K562 (cell line): Measurements from ENCODE around the gene PIP4K2A. TPM values are rescaled to one million over a fixed set of nuclear protein-coding genes. Genes with fewer than 3 reads are reported as not detected.
A peak's percentile ranks its signal among the peaks of the same experiment; 100 is the strongest.

ENCODE experiments used
- DACH1 ChIP-seq: fragments of 450-650 bp; IDR thresholded peaks from 2 replicates; pipeline ENCODE4 v1.6.1; 2018; ENCODE audit not compliant: partially characterized antibody
- EP400 ChIP-seq: fragments of 450-650 bp; IDR thresholded peaks from 2 replicates; pipeline ENCODE4 v1.6.1; 2017; ENCODE audit warnings: antibody characterized with exemption, mild to moderate bottlenecking, moderate library complexity
- NFRKB ChIP-seq: fragments of 450-650 bp; IDR thresholded peaks from 2 replicates; pipeline ENCODE4 v1.6.1; 2016; ENCODE audit warnings: low read depth
- RBM39 ChIP-seq: fragments of 200-400 bp; formaldehyde crosslinking; optimal IDR thresholded peaks from 2 replicates; pipeline ENCODE3; 2018; ENCODE audit warnings: low read depth, low read length
- SIN3B ChIP-seq: fragments of 450-650 bp; IDR thresholded peaks from 2 replicates; pipeline ENCODE4 v1.6.1; 2017; ENCODE audit warnings: low read depth, mild to moderate bottlenecking, moderate library complexity
- STAT5A ChIP-seq: IDR thresholded peaks from 2 replicates; pipeline ENCODE4 v1.6.1; 2012; ENCODE audit warnings: low read length, inconsistent platforms, borderline replicate concordance
- STAT5B ChIP-seq: fragments of 250-450 bp; sonication (Bioruptor Pico); IDR thresholded peaks from 2 replicates; pipeline ENCODE4 v1.8.0; 2021; ENCODE audit warnings: mild to moderate bottlenecking, inconsistent platforms
- TEAD4 ChIP-seq, 2 experiments: sonication (generic) in 1 of 2; formaldehyde crosslinking in 1 of 2; IDR thresholded peaks; 2 replicates each; pipeline versions ENCODE4 v1.6.1 to v1.8.0; 2012 to 2022; ENCODE audit warnings: borderline replicate concordance in 1 of 2, inconsistent platforms in 1 of 2, low read length in 1 of 2, mild to moderate bottlenecking in 1 of 2, missing genetic modification reagents in 1 of 2
- TSC22D4 ChIP-seq: fragments of 450-650 bp; IDR thresholded peaks from 2 replicates; pipeline ENCODE4 v1.6.1; 2016; ENCODE audit warnings: missing genetic modification characterization, missing biosample characterization, control low read depth
- TSHZ1 ChIP-seq: fragments of 250-450 bp; sonication (Bioruptor Pico); IDR thresholded peaks from 2 replicates; pipeline ENCODE4 v1.4.0; 2020; ENCODE audit warnings: mild to moderate bottlenecking, moderate library complexity
- ZFP1 ChIP-seq: fragments of 450-650 bp; formaldehyde crosslinking; IDR thresholded peaks from 2 replicates; pipeline ENCODE4 v1.4.0; 2020; ENCODE audit warnings: mild to moderate bottlenecking, mixed read lengths
- ZNF197 ChIP-seq: fragments of 200-800 bp; sonication (Bioruptor generic); IDR thresholded peaks from 2 replicates; pipeline ENCODE4 v1.6.1; 2016; ENCODE audit warnings: low read depth, missing genetic modification characterization, missing compliant biosample characterization
- ZNF239 ChIP-seq: fragments of 250-450 bp; sonication (Bioruptor Pico); IDR thresholded peaks from 2 replicates; pipeline ENCODE4 v1.4.0; 2020; ENCODE audit warnings: mild to moderate bottlenecking
- ZNF436 ChIP-seq: fragments of 250-450, 450-650 bp; sonication (Bioruptor Pico); formaldehyde crosslinking; IDR thresholded peaks from 2 replicates; pipeline ENCODE4 v1.7.0; 2020; ENCODE audit warnings: mild to moderate bottlenecking
- ZNF644 ChIP-seq: fragments of 200-800 bp; sonication (Bioruptor generic); IDR thresholded peaks from 2 replicates; pipeline ENCODE4 v1.6.1; 2016; ENCODE audit warnings: low read depth, missing genetic modification characterization, missing compliant biosample characterization
- polyA plus RNA-seq, 8 experiments: library from polyadenylated mRNA; depleted of rRNA in 4 of 8; stranded (reverse) in 5 of 8; unstranded in 3 of 8; fragments of >200 nt; fragmentation: Nextera tagmentation in 2 of 8; fragmentation: Illumina TruSeq in 1 of 8; extraction: Ambion mirVana in 2 of 8; extraction: Trizol in 1 of 8; gene quantifications; 2 replicates each; pipeline versions ENCODE4 v1.2.1 to v1.2.3, GENCODE V29; 2011 to 2014; ENCODE audit warnings: inconsistent platforms in 1 of 8, missing spikeins in 1 of 8
- total RNA-seq, 7 experiments: library from RNA; depleted of rRNA in 6 of 7; stranded (reverse); fragments of >200 nt in 6 of 7; fragmentation: Illumina TruSeq in 2 of 7; extraction: Trizol in 2 of 7; gene quantifications; 2 replicates each; pipeline versions ENCODE4 v1.2.1 to v1.2.3, GENCODE V29; 2011 to 2021; ENCODE audit warnings: low replicate concordance in 1 of 7
- TF ChIP-seq, protein P1 (sequence below): fragments of 150-350 bp; IDR thresholded peaks from 2 replicates; pipeline ENCODE4 v1.6.1; 2014; ENCODE audit warnings: low read depth, mild to moderate bottlenecking, low read length, borderline replicate concordance
- TF ChIP-seq, protein P2 (sequence below): fragments of 250-450 bp; sonication (Bioruptor Pico); IDR thresholded peaks from 2 replicates; pipeline ENCODE4 v1.8.0; 2021; ENCODE audit warnings: moderate library complexity, mild to moderate bottlenecking, inconsistent platforms

The PIP4K2A gene
- total and polyA plus RNA-seq, 9 of the 15 experiments (the other 6 are each of a cell fraction or from before 2014, with no cell fraction given), result 35.6 to 117 (median 71.9) TPM

DNA sequence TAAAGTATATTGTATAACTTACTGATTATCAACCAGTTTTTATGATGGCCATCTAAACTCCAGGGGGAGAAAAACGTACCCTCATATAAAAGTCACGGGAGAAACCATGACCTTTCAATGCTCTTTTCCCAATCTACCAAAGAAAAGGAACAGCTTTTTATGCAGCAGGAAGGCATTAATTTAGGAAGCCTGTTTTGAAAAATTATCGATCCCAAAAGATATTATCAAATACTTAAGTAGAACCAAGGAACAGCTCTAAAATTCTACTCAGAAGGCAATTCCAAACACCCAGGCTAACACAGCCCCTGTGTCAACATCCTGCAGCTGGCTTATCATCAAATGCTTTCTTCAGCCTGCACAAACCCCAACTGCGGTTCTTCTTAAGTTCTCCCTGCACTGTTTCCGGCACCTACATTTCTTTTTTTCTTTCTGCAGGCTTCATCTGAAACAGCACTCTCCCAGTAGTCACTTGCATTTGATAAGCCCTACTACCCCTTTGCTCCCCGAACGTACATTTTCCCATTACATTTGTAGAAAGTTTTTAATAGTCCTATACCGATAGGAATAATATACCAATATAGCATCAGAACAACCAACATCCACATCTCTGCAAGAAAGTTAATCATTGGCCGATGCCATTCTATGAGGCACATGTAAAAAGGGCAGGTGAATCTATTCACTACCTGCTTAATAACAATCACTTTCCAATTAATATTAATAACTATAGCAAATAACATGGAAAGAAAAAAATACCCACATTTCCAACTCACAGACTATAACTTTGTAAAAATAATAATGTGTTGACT lies 47.9 kb downstream of the PIP4K2A start (continued):
- TF ChIP-seq, protein P1, sequence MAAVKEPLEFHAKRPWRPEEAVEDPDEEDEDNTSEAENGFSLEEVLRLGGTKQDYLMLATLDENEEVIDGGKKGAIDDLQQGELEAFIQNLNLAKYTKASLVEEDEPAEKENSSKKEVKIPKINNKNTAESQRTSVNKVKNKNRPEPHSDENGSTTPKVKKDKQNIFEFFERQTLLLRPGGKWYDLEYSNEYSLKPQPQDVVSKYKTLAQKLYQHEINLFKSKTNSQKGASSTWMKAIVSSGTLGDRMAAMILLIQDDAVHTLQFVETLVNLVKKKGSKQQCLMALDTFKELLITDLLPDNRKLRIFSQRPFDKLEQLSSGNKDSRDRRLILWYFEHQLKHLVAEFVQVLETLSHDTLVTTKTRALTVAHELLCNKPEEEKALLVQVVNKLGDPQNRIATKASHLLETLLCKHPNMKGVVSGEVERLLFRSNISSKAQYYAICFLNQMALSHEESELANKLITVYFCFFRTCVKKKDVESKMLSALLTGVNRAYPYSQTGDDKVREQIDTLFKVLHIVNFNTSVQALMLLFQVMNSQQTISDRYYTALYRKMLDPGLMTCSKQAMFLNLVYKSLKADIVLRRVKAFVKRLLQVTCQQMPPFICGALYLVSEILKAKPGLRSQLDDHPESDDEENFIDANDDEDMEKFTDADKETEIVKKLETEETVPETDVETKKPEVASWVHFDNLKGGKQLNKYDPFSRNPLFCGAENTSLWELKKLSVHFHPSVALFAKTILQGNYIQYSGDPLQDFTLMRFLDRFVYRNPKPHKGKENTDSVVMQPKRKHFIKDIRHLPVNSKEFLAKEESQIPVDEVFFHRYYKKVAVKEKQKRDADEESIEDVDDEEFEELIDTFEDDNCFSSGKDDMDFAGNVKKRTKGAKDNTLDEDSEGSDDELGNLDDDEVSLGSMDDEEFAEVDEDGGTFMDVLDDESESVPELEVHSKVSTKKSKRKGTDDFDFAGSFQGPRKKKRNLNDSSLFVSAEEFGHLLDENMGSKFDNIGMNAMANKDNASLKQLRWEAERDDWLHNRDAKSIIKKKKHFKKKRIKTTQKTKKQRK, result no peak
- no peak for TF ChIP-seq TSC22D4 (tag)
- no peak for TF ChIP-seq TSHZ1 (CRISPR knock-in tag)
- TF ChIP-seq ZNF197 (CRISPR knock-in tag), result no peak
- TF ChIP-seq DACH1, result peak; percentile 12
- TF ChIP-seq NFRKB, result no peak
- TF ChIP-seq ZFP1, result no peak
- no peak for TF ChIP-seq RBM39
- no peak for TF ChIP-seq EP400
- no peak for TF ChIP-seq ZNF644
- no peak for TF ChIP-seq STAT5A
- no peak for TF ChIP-seq ZNF239 (CRISPR knock-in tag)
- no peak for TF ChIP-seq ZNF436
- TF ChIP-seq, protein P2, sequence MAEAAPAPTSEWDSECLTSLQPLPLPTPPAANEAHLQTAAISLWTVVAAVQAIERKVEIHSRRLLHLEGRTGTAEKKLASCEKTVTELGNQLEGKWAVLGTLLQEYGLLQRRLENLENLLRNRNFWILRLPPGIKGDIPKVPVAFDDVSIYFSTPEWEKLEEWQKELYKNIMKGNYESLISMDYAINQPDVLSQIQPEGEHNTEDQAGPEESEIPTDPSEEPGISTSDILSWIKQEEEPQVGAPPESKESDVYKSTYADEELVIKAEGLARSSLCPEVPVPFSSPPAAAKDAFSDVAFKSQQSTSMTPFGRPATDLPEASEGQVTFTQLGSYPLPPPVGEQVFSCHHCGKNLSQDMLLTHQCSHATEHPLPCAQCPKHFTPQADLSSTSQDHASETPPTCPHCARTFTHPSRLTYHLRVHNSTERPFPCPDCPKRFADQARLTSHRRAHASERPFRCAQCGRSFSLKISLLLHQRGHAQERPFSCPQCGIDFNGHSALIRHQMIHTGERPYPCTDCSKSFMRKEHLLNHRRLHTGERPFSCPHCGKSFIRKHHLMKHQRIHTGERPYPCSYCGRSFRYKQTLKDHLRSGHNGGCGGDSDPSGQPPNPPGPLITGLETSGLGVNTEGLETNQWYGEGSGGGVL, result no peak
- TF ChIP-seq TEAD4 (IDR thresholded peaks at IDR 0.05; ENCODE audit: low read length), result peak; percentile 68
- no peak for TF ChIP-seq TEAD4 (CRISPR knock-in tag; IDR thresholded peaks at IDR 0.05; ENCODE audit: borderline replicate concordance)
- TF ChIP-seq STAT5B, result no peak
- TF ChIP-seq SIN3B, result no peak
